ENCODE results near the gene MAG. TPM values are rescaled to one million over a fixed set of nuclear protein-coding genes. Genes with fewer than 3 reads are reported as not detected.
"Not testable (repeated sequence)": the region's sequence is repeated elsewhere in the genome, so short reads cannot be mapped to it uniquely, and the experiment has no call there.

MAG gene
- total RNA-seq, 1 donor from 2014 or later, result 1.6 TPM

DNA sequence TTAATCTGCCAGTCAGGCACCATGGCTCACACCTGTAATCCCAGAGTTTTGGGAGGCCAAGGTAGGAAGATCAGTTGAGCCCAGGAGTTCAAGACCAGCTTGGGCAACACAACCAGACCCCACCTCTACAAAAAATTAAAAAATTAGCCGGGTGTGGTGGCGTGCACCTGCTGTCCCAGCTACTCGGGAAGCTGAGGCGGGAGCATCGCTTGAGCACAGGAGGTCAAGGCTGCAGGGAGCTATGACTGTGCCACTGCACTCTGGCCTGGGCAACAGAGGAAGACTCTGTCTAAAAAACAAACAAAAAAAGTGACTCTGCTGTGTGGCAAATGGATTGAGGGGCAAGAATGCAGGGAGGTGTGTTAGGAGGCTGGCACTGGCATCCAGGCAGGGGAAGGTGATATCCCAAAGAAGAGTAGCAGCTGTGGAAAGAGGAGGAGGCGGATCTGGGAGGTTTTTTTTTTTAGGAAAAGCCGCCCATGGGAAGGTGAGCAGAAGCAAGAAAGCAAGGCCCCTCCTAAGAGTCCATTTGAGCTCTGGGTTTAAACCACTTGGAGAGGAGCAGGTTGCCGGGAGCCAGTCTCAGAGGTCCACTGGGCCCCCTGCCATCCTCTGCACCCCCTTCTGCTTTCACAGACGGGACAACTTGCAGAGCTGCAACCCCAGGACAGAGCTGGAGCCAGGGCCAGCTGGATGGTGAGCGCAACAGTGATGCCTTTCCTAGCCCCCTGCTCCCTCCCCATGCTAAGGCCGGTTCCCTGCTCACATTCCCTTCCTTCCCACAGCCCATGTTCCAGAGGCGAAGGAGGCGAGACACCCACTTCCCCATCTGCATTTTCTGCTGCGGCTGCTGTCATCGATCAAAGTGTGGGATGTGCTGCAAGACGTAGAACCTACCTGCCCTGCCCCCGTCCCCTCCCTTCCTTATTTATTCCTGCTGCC, 7.5 kb upstream of the MAG start:
- Histone ChIP-seq H3K4me1 (ENCODE audit: control insufficient read depth in 3 of 3, insufficient read depth in 3 of 3, low read length in 3 of 3) (no peaks in the 10 kb centered on the region), H3K4me3 (ENCODE audit: low read length in 3 of 3) (no peak overlapping the region), H3K9ac (ENCODE audit: low read depth in 1 of 3, low read length in 3 of 3) (no peak overlapping the region), H3K36me3 (ENCODE audit: control insufficient read depth in 3 of 3, insufficient read depth in 3 of 3, low read length in 3 of 3) (peaks cover under 1 to 7% (median 4%) of the 10 kb centered on the region in 3 donors), H3K27ac (ENCODE audit: low read depth, low read length) (no peak overlapping the region), H3K9me3 (ENCODE audit: control insufficient read depth in 3 of 3, low read length in 3 of 3) (no peaks in the 10 kb centered on the region), H3K27me3 (ENCODE audit: control insufficient read depth in 3 of 3, insufficient read depth in 3 of 3, low read length in 3 of 3) (peaks cover 7 to 22% (median 8%) of the 10 kb centered on the region in 3 donors)

DNA sequence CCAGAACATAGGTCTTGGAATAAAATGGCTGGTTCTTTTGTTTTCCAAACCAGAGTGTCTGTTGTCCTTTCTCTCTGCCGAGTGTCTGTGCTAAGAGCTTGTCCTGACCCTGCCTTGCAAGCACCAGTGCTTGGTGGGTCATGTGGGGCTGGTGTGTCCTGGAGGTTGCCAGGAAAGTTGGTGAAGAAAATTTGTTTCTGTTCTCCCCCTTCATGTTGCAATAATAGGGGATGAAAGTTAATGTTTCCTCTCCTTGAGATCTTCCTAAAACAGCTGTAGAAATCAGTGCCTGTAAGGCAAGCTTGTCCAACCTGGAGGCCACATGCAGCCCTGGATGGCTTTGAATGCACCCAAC, 6.9 kb upstream of the MAG start:
- peaks cover 0 to 2% (median 0%) of the 10 kb centered on the region in 3 donors for H3K36me3 ChIP-seq (ENCODE audit: control insufficient read depth in 3 of 3, insufficient read depth in 3 of 3, low read length in 3 of 3)
- H3K9ac ChIP-seq (ENCODE audit: low read depth in 1 of 3, low read length in 3 of 3), result no peak overlapping the region
- H3K4me3 ChIP-seq (ENCODE audit: low read length in 3 of 3), result no peak overlapping the region
- peaks cover 7 to 22% (median 8%) of the 10 kb centered on the region in 3 donors for H3K27me3 ChIP-seq (ENCODE audit: control insufficient read depth in 3 of 3, insufficient read depth in 3 of 3, low read length in 3 of 3)
- no peaks in the 10 kb centered on the region for H3K4me1 ChIP-seq (ENCODE audit: control insufficient read depth in 3 of 3, insufficient read depth in 3 of 3, low read length in 3 of 3)
- no peaks in the 10 kb centered on the region for H3K9me3 ChIP-seq (ENCODE audit: control insufficient read depth in 3 of 3, low read length in 3 of 3)
- H3K27ac ChIP-seq (ENCODE audit: low read depth, low read length), result no peak overlapping the region

DNA sequence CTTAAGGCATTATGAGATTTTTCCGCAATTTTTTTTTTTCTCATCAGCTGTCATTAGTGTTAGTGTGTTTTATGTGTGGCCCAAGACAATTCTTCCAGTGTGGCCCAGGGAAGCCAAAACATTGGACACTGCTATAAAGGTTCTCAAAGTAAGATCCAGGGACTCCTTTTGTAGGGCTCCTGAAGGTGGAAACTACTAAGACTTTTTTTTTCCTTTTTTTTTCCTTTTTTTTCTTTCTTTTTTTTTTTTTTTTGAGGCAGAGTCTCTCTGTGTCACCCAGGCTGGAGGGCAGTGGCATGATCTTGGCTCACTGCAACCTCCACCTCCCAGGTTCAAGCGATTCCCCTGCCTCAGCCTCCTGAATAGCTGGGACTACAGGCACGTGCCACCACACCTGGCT, 6.5 kb upstream of the MAG start:
- not testable (repeated sequence) for H3K4me3 ChIP-seq (ENCODE audit: low read length in 3 of 3); H3K36me3 ChIP-seq (ENCODE audit: control insufficient read depth in 3 of 3, insufficient read depth in 3 of 3, low read length in 3 of 3); H3K9ac ChIP-seq (ENCODE audit: low read depth in 1 of 3, low read length in 3 of 3); H3K4me1 ChIP-seq (ENCODE audit: control insufficient read depth in 3 of 3, insufficient read depth in 3 of 3, low read length in 3 of 3); H3K9me3 ChIP-seq (ENCODE audit: control insufficient read depth in 3 of 3, low read length in 3 of 3); H3K27ac ChIP-seq (ENCODE audit: low read depth, low read length)
- H3K27me3 ChIP-seq (ENCODE audit: control insufficient read depth in 3 of 3, insufficient read depth in 3 of 3, low read length in 3 of 3), result peaks cover 7 to 25% (median 8%) of the 10 kb centered on the region in 3 donors

GRCh38 chr19:35286101-35286500, 5.9 kb upstream of the MAG start:
- not testable (repeated sequence) for H3K27ac ChIP-seq (ENCODE audit: low read depth, low read length); H3K36me3 ChIP-seq (ENCODE audit: control insufficient read depth in 3 of 3, insufficient read depth in 3 of 3, low read length in 3 of 3); H3K4me1 ChIP-seq (ENCODE audit: control insufficient read depth in 3 of 3, insufficient read depth in 3 of 3, low read length in 3 of 3); H3K9me3 ChIP-seq (ENCODE audit: control insufficient read depth in 3 of 3, low read length in 3 of 3); H3K9ac ChIP-seq (ENCODE audit: low read depth in 1 of 3, low read length in 3 of 3); H3K4me3 ChIP-seq (ENCODE audit: low read length in 3 of 3)
- H3K27me3 ChIP-seq (ENCODE audit: control insufficient read depth in 3 of 3, insufficient read depth in 3 of 3, low read length in 3 of 3), result peaks cover 8 to 29% (median 9%) of the 10 kb centered on the region in 3 donors

DNA sequence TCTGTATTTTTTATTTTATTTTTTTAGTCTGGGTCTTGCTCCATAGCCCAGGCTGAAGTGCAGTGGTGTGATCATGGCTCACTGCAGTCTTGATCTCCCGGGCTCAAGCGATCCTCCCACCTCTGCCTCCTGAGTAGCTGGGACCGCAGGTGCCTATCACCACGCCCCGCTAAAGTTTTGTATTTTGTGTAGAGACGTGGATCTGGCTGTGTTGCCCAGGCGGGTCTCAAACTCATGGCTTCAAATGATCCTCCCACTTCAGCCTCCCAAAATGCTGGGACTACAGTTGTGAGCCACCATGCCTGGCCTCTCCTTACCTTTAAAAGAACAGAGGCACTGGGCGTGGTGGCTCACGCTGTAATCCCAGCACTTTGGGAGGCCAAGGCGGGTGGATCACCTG, 4.2 kb upstream of the MAG start:
- no peak overlapping the region for H3K27ac ChIP-seq (ENCODE audit: low read depth, low read length)
- H3K9ac ChIP-seq (ENCODE audit: low read depth in 1 of 3, low read length in 3 of 3), result no peak overlapping the region
- H3K4me3 ChIP-seq (ENCODE audit: low read length in 3 of 3), result no peak overlapping the region
- H3K4me1 ChIP-seq (ENCODE audit: control insufficient read depth in 3 of 3, insufficient read depth in 3 of 3, low read length in 3 of 3), result no peaks in the 10 kb centered on the region
- H3K9me3 ChIP-seq (ENCODE audit: control insufficient read depth in 3 of 3, low read length in 3 of 3), result no peaks in the 10 kb centered on the region
- no peaks in the 10 kb centered on the region for H3K36me3 ChIP-seq (ENCODE audit: control insufficient read depth in 3 of 3, insufficient read depth in 3 of 3, low read length in 3 of 3)
- peaks cover 5 to 29% (median 18%) of the 10 kb centered on the region in 3 donors for H3K27me3 ChIP-seq (ENCODE audit: control insufficient read depth in 3 of 3, insufficient read depth in 3 of 3, low read length in 3 of 3)

DNA sequence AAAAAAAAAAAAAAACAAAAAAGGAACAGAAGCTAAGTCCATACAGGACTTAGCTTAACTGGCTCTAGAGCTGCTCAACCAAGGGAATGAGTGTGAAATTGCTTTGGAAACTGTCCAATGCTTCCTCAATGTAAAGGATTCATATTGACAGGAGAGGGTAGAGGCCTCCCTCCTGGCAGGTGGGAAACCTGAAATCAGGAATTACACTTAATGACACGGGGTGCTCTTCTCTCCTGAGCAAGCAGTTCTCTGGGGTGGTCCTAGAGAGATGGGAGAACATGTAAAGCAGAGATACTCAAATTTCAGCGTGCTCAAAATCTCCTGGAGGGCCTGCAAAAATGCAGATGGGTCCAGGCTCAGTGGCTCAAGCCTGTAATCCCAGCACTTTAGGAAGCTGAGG, 3.6 kb upstream of the MAG start:
- no peaks in the 10 kb centered on the region for H3K4me1 ChIP-seq (ENCODE audit: control insufficient read depth in 3 of 3, insufficient read depth in 3 of 3, low read length in 3 of 3)
- H3K9ac ChIP-seq (ENCODE audit: low read depth in 1 of 3, low read length in 3 of 3), result no peak overlapping the region
- H3K36me3 ChIP-seq (ENCODE audit: control insufficient read depth in 3 of 3, insufficient read depth in 3 of 3, low read length in 3 of 3), result no peaks in the 10 kb centered on the region
- H3K27me3 ChIP-seq (ENCODE audit: control insufficient read depth in 3 of 3, insufficient read depth in 3 of 3, low read length in 3 of 3), result peaks cover 9 to 31% (median 19%) of the 10 kb centered on the region in 3 donors
- no peaks in the 10 kb centered on the region for H3K9me3 ChIP-seq (ENCODE audit: control insufficient read depth in 3 of 3, low read length in 3 of 3)
- H3K27ac ChIP-seq (ENCODE audit: low read depth, low read length), result no peak overlapping the region
- H3K4me3 ChIP-seq (ENCODE audit: low read length in 3 of 3), result no peak overlapping the region

- Histone ChIP-seq H3K4me1 (ENCODE audit: control insufficient read depth in 3 of 3, insufficient read depth in 3 of 3, low read length in 3 of 3) (no peaks in the 10 kb centered on the region), H3K4me3 (ENCODE audit: low read length in 3 of 3) (no peak overlapping the region), H3K9me3 (ENCODE audit: control insufficient read depth in 3 of 3, low read length in 3 of 3) (no peaks in the 10 kb centered on the region), H3K9ac (ENCODE audit: low read depth in 1 of 3, low read length in 3 of 3) (no peak overlapping the region), H3K27ac (ENCODE audit: low read depth, low read length) (no peak overlapping the region), H3K36me3 (ENCODE audit: control insufficient read depth in 3 of 3, insufficient read depth in 3 of 3, low read length in 3 of 3) (no peaks in the 10 kb centered on the region), H3K27me3 (ENCODE audit: control insufficient read depth in 3 of 3, insufficient read depth in 3 of 3, low read length in 3 of 3) (peaks cover 13 to 37% (median 23%) of the 10 kb centered on the region in 3 donors)
Observed at GRCh38 chr19:35288906-35289305, 3.1 kb upstream of the MAG start.

DNA sequence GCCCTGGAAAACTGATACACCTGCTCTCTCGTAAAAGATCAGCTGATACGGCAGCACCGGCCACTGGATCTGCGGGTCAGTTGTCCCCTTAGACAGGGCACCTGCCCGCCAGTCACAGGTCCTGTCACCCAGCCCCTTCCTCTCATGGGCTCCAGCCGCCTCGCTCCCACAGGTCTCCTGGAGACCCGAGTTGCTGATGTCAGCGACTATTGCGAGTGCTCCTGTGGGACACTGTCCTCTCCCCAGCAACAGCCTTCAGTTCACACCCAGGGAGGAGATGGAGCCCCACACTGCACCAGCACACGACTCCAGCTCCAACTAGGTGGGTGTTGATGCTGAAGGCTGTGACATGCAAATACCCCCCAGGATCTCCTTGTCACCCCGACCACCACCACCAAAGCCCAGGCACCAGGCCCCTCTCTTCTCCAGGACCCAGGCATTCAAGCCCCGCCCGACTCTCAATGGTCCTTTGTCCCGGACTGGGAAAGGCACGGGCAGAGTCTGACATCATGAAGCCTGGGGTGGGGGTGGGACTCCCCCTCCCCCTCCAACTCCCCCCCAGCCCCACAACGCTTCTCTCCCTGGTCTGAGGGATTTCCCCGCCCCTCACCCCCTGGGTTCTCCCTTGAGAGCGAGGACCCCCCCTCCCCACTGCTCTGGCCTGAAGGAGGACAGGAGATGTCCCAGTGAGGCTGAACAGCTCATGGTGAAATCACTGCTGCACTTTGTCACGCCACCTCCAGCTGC, 1.4 kb upstream of the MAG start:
- Histone ChIP-seq H3K4me1 (ENCODE audit: control insufficient read depth in 3 of 3, insufficient read depth in 3 of 3, low read length in 3 of 3) (no peaks in the 10 kb centered on the region), H3K9me3 (ENCODE audit: control insufficient read depth in 3 of 3, low read length in 3 of 3) (no peaks in the 10 kb centered on the region), H3K27me3 (ENCODE audit: control insufficient read depth in 3 of 3, insufficient read depth in 3 of 3, low read length in 3 of 3) (peaks cover 26 to 36% (median 33%) of the 10 kb centered on the region in 3 donors)

DNA sequence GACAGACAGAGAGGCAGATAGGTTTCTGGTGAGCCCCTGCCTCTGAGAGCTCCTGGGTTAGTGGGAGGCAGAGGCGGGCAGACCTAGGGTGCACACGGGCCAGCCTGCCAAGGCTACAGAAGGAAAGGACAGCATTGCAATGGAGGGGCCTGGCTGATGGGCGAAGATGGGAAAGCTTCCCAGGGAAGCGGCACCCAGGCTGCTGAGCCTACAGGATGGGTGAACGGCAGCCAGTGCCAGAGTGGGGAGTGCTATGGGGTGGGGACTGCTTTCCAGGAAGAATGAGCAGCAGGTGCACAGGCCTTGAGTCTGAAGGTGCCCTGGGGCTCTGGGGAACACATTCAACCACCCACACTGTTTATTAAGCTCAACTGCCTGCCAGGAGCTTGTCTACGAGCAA, 702 bp upstream of the MAG start:
- Histone ChIP-seq H3K27ac (ENCODE audit: low read depth, low read length) (no peak overlapping the region), H3K4me1 (ENCODE audit: control insufficient read depth in 3 of 3, insufficient read depth in 3 of 3, low read length in 3 of 3) (no peaks in the 10 kb centered on the region), H3K9ac (ENCODE audit: low read depth in 1 of 3, low read length in 3 of 3) (no peak overlapping the region), H3K9me3 (ENCODE audit: control insufficient read depth in 3 of 3, low read length in 3 of 3) (no peaks in the 10 kb centered on the region), H3K36me3 (ENCODE audit: control insufficient read depth in 3 of 3, insufficient read depth in 3 of 3, low read length in 3 of 3) (no peaks in the 10 kb centered on the region), H3K27me3 (ENCODE audit: control insufficient read depth in 3 of 3, insufficient read depth in 3 of 3, low read length in 3 of 3) (peaks cover 26 to 42% (median 36%) of the 10 kb centered on the region in 3 donors), H3K4me3 (ENCODE audit: low read length in 3 of 3) (no peak overlapping the region)

More for the DNA sequence above, 1.4 kb upstream of the MAG start:
- no peaks in the 10 kb centered on the region for H3K36me3 ChIP-seq (ENCODE audit: control insufficient read depth in 3 of 3, insufficient read depth in 3 of 3, low read length in 3 of 3)
- H3K4me3 ChIP-seq (ENCODE audit: low read length in 3 of 3), result no peak overlapping the region
- H3K27ac ChIP-seq (ENCODE audit: low read depth, low read length), result no peak overlapping the region
- no peak overlapping the region for H3K9ac ChIP-seq (ENCODE audit: low read depth in 1 of 3, low read length in 3 of 3)
